ENCODE results near the gene EHF. TPM values are rescaled to one million over a fixed set of nuclear protein-coding genes. Genes with fewer than 3 reads are reported as not detected.

Gene EHF
- total RNA-seq, 1 experiment from 2014 or later = 37.0 TPM

GRCh38 chr11:34601085-34601444 lies 19.8 kb upstream of the EHF start:
- Histone ChIP-seq H3K27me3 (ENCODE audit: low read length) (no peaks in the 10 kb centered on the region), H4K20me1 (ENCODE audit: low read length) (no peaks in the 10 kb centered on the region), H3F3A (ENCODE audit: low read length, unreplicated experiment) (no peaks in the 10 kb centered on the region), H2AFZ (ENCODE audit: low read length) (no peak overlapping the region), H3K4me2 (ENCODE audit: low read length) (no peak overlapping the region), H3K79me2 (ENCODE audit: low read length) (no peaks in the 10 kb centered on the region), H3K9me2 (replicated peaks; ENCODE audit: low read length) (no peaks in the 10 kb centered on the region), H3K4me3 (ENCODE audit: low read length) (no peak overlapping the region), H3K9ac (ENCODE audit: low read length) (no peak overlapping the region), H3K27ac (ENCODE audit: low read length) (peak overlapping the region; percentile 92; the same call in 1 of the 2 replicates), H3K4me1 (ENCODE audit: insufficient read depth, low read length) (peaks cover 26% of the 10 kb centered on the region), H3K36me3 (ENCODE audit: low read depth, low read length) (peaks cover 4% of the 10 kb centered on the region; the same call in 1 of the 2 replicates), H3K9me3 (ENCODE audit: low read length) (no peaks in the 10 kb centered on the region)
- no peak for ATAC-seq
- BruUV-seq (replicated peaks) = no TSS peak
- CTCF ChIA-PET = interaction anchor here (0.6 kb wide), 1 partner anchor 16 kb away, joined by 15 read pairs; no protein-coding TSS in a partner anchor
- intact Hi-C loops (cut with micrococcal nuclease) = no loop called here
- POLR2A ChIA-PET (ENCODE audit: unreplicated experiment) = no interaction called here
- no peak for DNase-seq
- TF ChIP-seq CTCF (conservative IDR thresholded peaks at IDR 0.05; ENCODE audit: low read depth, low read length) = no peak
- TF ChIP-seq EZH2phosphoT487 (IDR thresholded peaks at IDR 0.05; ENCODE audit: borderline replicate concordance, low read length) = no peak
- TF ChIP-seq EZH2 (IDR thresholded peaks at IDR 0.05; ENCODE audit: low read length, unreplicated experiment) = no peak

GRCh38 chr11:34601609-34602008 lies 19.3 kb upstream of the EHF start:
- H3K27me3 ChIP-seq (ENCODE audit: low read length) = no peaks in the 10 kb centered on the region
- H2AFZ ChIP-seq (ENCODE audit: low read length) = no peak overlapping the region
- BruUV-seq (replicated peaks) = no TSS peak
- CTCF ChIA-PET = no interaction called here
- H3K9ac ChIP-seq (ENCODE audit: low read length) = no peak overlapping the region
- TF ChIP-seq CTCF (conservative IDR thresholded peaks at IDR 0.05; ENCODE audit: low read depth, low read length) (no peak), EZH2phosphoT487 (IDR thresholded peaks at IDR 0.05; ENCODE audit: borderline replicate concordance, low read length) (no peak), EZH2 (IDR thresholded peaks at IDR 0.05; ENCODE audit: low read length, unreplicated experiment) (no peak)
- no peak overlapping the region for H3K27ac ChIP-seq (ENCODE audit: low read length)
- ATAC-seq (no peak), DNase-seq (no peak)
- H3F3A ChIP-seq (ENCODE audit: low read length, unreplicated experiment) = no peaks in the 10 kb centered on the region
- POLR2A ChIA-PET (ENCODE audit: unreplicated experiment) = no interaction called here
- H3K79me2 ChIP-seq (ENCODE audit: low read length) = no peaks in the 10 kb centered on the region
- H3K36me3 ChIP-seq (ENCODE audit: low read depth, low read length) = no peaks in the 10 kb centered on the region
- H3K4me2 ChIP-seq (ENCODE audit: low read length) = no peak overlapping the region
- H3K9me3 ChIP-seq (ENCODE audit: low read length) = no peaks in the 10 kb centered on the region
- no peak overlapping the region for H3K4me3 ChIP-seq (ENCODE audit: low read length)
- no peaks in the 10 kb centered on the region for H4K20me1 ChIP-seq (ENCODE audit: low read length)
- peaks cover 26% of the 10 kb centered on the region for H3K4me1 ChIP-seq (ENCODE audit: insufficient read depth, low read length)
- intact Hi-C loops (cut with micrococcal nuclease) = no loop called here
- H3K9me2 ChIP-seq (replicated peaks; ENCODE audit: low read length) = no peaks in the 10 kb centered on the region

- Histone ChIP-seq H3K4me1 (ENCODE audit: insufficient read depth, low read length) (peaks cover 26% of the 10 kb centered on the region), H3K27ac (ENCODE audit: low read length) (no peak overlapping the region), H3K9me3 (ENCODE audit: low read length) (no peaks in the 10 kb centered on the region), H3K4me2 (ENCODE audit: low read length) (no peak overlapping the region), H3K4me3 (ENCODE audit: low read length) (no peak overlapping the region), H3K9ac (ENCODE audit: low read length) (no peak overlapping the region), H4K20me1 (ENCODE audit: low read length) (no peaks in the 10 kb centered on the region), H3K36me3 (ENCODE audit: low read depth, low read length) (no peaks in the 10 kb centered on the region), H3K9me2 (replicated peaks; ENCODE audit: low read length) (no peaks in the 10 kb centered on the region), H2AFZ (ENCODE audit: low read length) (no peak overlapping the region), H3K27me3 (ENCODE audit: low read length) (no peaks in the 10 kb centered on the region), H3F3A (ENCODE audit: low read length, unreplicated experiment) (no peaks in the 10 kb centered on the region), H3K79me2 (ENCODE audit: low read length) (no peaks in the 10 kb centered on the region)
- intact Hi-C loops (cut with micrococcal nuclease) = no loop called here
- DNase-seq (no peak), ATAC-seq (no peak)
- BruUV-seq (replicated peaks) = no TSS peak
- TF ChIP-seq CTCF (conservative IDR thresholded peaks at IDR 0.05; ENCODE audit: low read depth, low read length) = no peak
- TF ChIP-seq EZH2 (IDR thresholded peaks at IDR 0.05; ENCODE audit: low read length, unreplicated experiment) = no peak
- TF ChIP-seq EZH2phosphoT487 (IDR thresholded peaks at IDR 0.05; ENCODE audit: borderline replicate concordance, low read length) = no peak
- POLR2A ChIA-PET (ENCODE audit: unreplicated experiment) = no interaction called here
- CTCF ChIA-PET = no interaction called here
Observed at GRCh38 chr11:34602245-34602644, 18.6 kb upstream of the EHF start.
